Parathyroid adenoma (tissue), 2 donors: Measurements from ENCODE around the gene MUC4.
"Not testable (repeated sequence)": the region's sequence is repeated elsewhere in the genome, so short reads cannot be mapped to it uniquely, and the experiment has no call there.

Source experiments
- H2AFZ ChIP-seq: fragments of 300-600 bp; sonication (generic); one replicate; pipeline ENCODE4 v1.7.0; 2017; ENCODE audit warnings: antibody characterized with exemption, mild to moderate bottlenecking
- H3K27ac ChIP-seq: fragments of 300-600 bp; sonication (generic); one replicate; pipeline ENCODE4 v1.7.0; 2017
- H3K27me3 ChIP-seq: fragments of 300-600 bp; sonication (generic); one replicate; pipeline ENCODE4 v1.7.0; 2017; ENCODE audit warnings: low read length; ENCODE audit not compliant: control insufficient read depth, insufficient read depth
- H3K36me3 ChIP-seq: fragments of 300-600 bp; sonication (generic); one replicate; pipeline ENCODE4 v1.7.0; 2017; ENCODE audit warnings: low read length; ENCODE audit not compliant: control insufficient read depth, insufficient read depth
- H3K4me1 ChIP-seq: fragments of 300-600 bp; sonication (generic); one replicate; pipeline ENCODE4 v1.7.0; 2017; ENCODE audit warnings: control low read depth
- H3K4me2 ChIP-seq: fragments of 300-600 bp; sonication (generic); one replicate; pipeline ENCODE4 v1.7.0; 2017; ENCODE audit warnings: low read length
- H3K4me3 ChIP-seq: fragments of 300-600 bp; sonication (generic); one replicate; pipeline ENCODE4 v1.7.0; 2017; ENCODE audit warnings: low read depth, low read length
- H3K79me2 ChIP-seq: fragments of 300-600 bp; sonication (generic); one replicate; pipeline ENCODE4 v1.7.0; 2017; ENCODE audit warnings: control low read depth
- H3K9ac ChIP-seq: fragments of 300-600 bp; sonication (generic); one replicate; pipeline ENCODE4 v1.7.0; 2017; ENCODE audit warnings: mild to moderate bottlenecking
- H3K9me3 ChIP-seq: fragments of 300-600 bp; sonication (generic); one replicate; pipeline ENCODE4 v1.7.0; 2017; ENCODE audit warnings: low read length; ENCODE audit not compliant: control insufficient read depth
- TF ChIP-seq, protein P1 (sequence below): fragments of 300-600 bp; sonication (generic); IDR thresholded peaks from one replicate; pipeline ENCODE4 v1.7.0; 2017; ENCODE audit warnings: antibody characterized with exemption, mild to moderate bottlenecking
- donor health status: primary hyperparathyroidism.

The MUC4 gene

GRCh38 chr3:195807681-195808121 lies 4.0 kb downstream of the MUC4 start:
- H3K36me3 ChIP-seq, result no peaks in the 10 kb centered on the region
- TF ChIP-seq, protein P1, sequence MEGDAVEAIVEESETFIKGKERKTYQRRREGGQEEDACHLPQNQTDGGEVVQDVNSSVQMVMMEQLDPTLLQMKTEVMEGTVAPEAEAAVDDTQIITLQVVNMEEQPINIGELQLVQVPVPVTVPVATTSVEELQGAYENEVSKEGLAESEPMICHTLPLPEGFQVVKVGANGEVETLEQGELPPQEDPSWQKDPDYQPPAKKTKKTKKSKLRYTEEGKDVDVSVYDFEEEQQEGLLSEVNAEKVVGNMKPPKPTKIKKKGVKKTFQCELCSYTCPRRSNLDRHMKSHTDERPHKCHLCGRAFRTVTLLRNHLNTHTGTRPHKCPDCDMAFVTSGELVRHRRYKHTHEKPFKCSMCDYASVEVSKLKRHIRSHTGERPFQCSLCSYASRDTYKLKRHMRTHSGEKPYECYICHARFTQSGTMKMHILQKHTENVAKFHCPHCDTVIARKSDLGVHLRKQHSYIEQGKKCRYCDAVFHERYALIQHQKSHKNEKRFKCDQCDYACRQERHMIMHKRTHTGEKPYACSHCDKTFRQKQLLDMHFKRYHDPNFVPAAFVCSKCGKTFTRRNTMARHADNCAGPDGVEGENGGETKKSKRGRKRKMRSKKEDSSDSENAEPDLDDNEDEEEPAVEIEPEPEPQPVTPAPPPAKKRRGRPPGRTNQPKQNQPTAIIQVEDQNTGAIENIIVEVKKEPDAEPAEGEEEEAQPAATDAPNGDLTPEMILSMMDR, result no peak
- no peak overlapping the region for H2AFZ ChIP-seq
- no peaks in the 10 kb centered on the region for H3K27me3 ChIP-seq
- H3K79me2 ChIP-seq, result no peaks in the 10 kb centered on the region
- no peaks in the 10 kb centered on the region for H3K9me3 ChIP-seq
- no peaks in the 10 kb centered on the region for H3K4me1 ChIP-seq
- no peak overlapping the region for H3K4me3 ChIP-seq
- H3K9ac ChIP-seq, result no peak overlapping the region
- no peak overlapping the region for H3K27ac ChIP-seq
- no peak overlapping the region for H3K4me2 ChIP-seq

DNA sequence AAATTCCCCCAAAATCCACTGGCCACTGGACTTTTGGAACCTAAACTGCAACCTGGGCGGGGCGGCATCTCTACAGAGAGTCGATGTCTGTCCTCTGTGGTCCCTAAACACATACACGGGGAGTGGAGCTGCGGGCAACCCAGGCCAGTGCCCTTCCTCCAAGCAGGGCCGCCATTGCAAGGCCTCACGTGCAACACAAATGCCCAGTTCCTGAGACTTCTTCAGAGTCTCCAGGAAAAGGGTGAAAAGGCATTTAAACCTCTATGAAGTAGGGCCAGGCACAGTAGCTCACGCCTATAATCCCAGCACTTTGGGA lies 4.9 kb downstream of the MUC4 start:
- Histone ChIP-seq H3K4me1 (no peaks in the 10 kb centered on the region), H3K27ac (no peak overlapping the region), H3K27me3 (no peaks in the 10 kb centered on the region), H3K9ac (no peak overlapping the region), H3K9me3 (no peaks in the 10 kb centered on the region), H3K79me2 (no peaks in the 10 kb centered on the region), H2AFZ (no peak overlapping the region), H3K4me3 (no peak overlapping the region), H3K4me2 (no peak overlapping the region), H3K36me3 (no peaks in the 10 kb centered on the region)
- TF ChIP-seq, protein P1, result no peak

- Histone ChIP-seq H3K27me3 (no peaks in the 10 kb centered on the region), H3K4me1 (no peaks in the 10 kb centered on the region), H3K9ac (no peak overlapping the region), H2AFZ (no peak overlapping the region), H3K4me3 (no peak overlapping the region), H3K4me2 (no peak overlapping the region), H3K9me3 (no peaks in the 10 kb centered on the region), H3K27ac (no peak overlapping the region), H3K36me3 (no peaks in the 10 kb centered on the region), H3K79me2 (no peaks in the 10 kb centered on the region)
- TF ChIP-seq, protein P1, result no peak
These were observed 5.4 kb downstream of the MUC4 start for GRCh38 chr3:195806211-195806915.

GRCh38 chr3:195805588-195805987 lies 6.1 kb downstream of the MUC4 start:
- not testable (repeated sequence) for H3K4me3 ChIP-seq, H3K79me2 ChIP-seq, H3K9ac ChIP-seq, H3K9me3 ChIP-seq, H3K36me3 ChIP-seq, H3K27ac ChIP-seq, H3K4me2 ChIP-seq, H3K4me1 ChIP-seq, H3K27me3 ChIP-seq, H2AFZ ChIP-seq

DNA sequence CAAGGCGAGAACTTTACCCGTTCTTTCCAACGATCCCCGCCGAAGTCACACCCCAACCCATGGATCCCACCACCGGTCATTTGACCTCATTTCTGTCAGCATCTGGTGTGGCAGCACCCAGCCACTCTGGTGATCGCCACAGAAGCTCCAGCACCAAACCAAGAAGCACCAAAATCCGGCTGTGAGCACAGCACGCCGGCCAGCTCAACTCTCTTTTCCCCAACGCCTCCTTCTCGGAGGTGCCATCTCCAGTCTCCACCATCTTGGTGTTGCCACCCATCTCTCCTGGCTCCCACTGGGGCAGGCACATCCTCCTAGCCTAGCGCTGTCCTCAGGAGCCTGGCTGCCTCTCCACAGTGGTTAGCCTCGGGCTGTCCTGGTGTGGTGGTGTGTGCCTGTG lies 6.5 kb downstream of the MUC4 start:
- H3K9me3 ChIP-seq, result no peaks in the 10 kb centered on the region
- H2AFZ ChIP-seq, result no peak overlapping the region
- H3K27ac ChIP-seq, result no peak overlapping the region
- no peak overlapping the region for H3K4me2 ChIP-seq
- TF ChIP-seq, protein P1, result no peak
- no peaks in the 10 kb centered on the region for H3K36me3 ChIP-seq
- H3K79me2 ChIP-seq, result no peaks in the 10 kb centered on the region
- H3K27me3 ChIP-seq, result no peaks in the 10 kb centered on the region
- no peak overlapping the region for H3K4me3 ChIP-seq
- no peak overlapping the region for H3K9ac ChIP-seq
- no peaks in the 10 kb centered on the region for H3K4me1 ChIP-seq
